HUES64 (cell line): ENCODE measurements around the gene CMTM1.
"Not testable (repeated sequence)": the region's sequence is repeated elsewhere in the genome, so short reads cannot be mapped to it uniquely, and the experiment has no call there.

ENCODE experiments used
- H3K27ac ChIP-seq: 2 replicates; pipeline ENCODE4 v1.7.0; 2013; ENCODE audit warnings: low read depth, low read length, inconsistent platforms
- H3K27me3 ChIP-seq: 2 replicates; pipeline ENCODE4 v1.6.1; 2013; ENCODE audit warnings: mild to moderate bottlenecking, low read length; ENCODE audit not compliant: insufficient read depth
- H3K36me3 ChIP-seq: 2 replicates; pipeline ENCODE4 v1.6.1; 2013; ENCODE audit warnings: mild to moderate bottlenecking, low read length; ENCODE audit not compliant: insufficient read depth
- H3K4me1 ChIP-seq: 2 replicates; pipeline ENCODE4 v1.6.1; 2013; ENCODE audit warnings: mild to moderate bottlenecking, low read length, moderate library complexity; ENCODE audit not compliant: insufficient read depth
- H3K4me3 ChIP-seq: 2 replicates; pipeline ENCODE4 v1.5.1; 2013; ENCODE audit warnings: mild to moderate bottlenecking, low read length, moderate library complexity
- H3K9ac ChIP-seq: 2 replicates; pipeline ENCODE4 v1.6.1; 2013; ENCODE audit warnings: mild to moderate bottlenecking, low read depth, low read length
- H3K9me3 ChIP-seq: 2 replicates; pipeline ENCODE4 v1.6.1; 2013; ENCODE audit warnings: low read depth, low read length; ENCODE audit not compliant: insufficient read depth
- WGBS: fragments of 150-250, 120-280 bp; methylation state at CpG from one replicate; pipeline ENCODE4 v1.1.7; 2013; ENCODE audit warnings: missing lambda C conversion rate; 5-methylcytosine and 5-hydroxymethylcytosine counted together

Gene CMTM1

DNA sequence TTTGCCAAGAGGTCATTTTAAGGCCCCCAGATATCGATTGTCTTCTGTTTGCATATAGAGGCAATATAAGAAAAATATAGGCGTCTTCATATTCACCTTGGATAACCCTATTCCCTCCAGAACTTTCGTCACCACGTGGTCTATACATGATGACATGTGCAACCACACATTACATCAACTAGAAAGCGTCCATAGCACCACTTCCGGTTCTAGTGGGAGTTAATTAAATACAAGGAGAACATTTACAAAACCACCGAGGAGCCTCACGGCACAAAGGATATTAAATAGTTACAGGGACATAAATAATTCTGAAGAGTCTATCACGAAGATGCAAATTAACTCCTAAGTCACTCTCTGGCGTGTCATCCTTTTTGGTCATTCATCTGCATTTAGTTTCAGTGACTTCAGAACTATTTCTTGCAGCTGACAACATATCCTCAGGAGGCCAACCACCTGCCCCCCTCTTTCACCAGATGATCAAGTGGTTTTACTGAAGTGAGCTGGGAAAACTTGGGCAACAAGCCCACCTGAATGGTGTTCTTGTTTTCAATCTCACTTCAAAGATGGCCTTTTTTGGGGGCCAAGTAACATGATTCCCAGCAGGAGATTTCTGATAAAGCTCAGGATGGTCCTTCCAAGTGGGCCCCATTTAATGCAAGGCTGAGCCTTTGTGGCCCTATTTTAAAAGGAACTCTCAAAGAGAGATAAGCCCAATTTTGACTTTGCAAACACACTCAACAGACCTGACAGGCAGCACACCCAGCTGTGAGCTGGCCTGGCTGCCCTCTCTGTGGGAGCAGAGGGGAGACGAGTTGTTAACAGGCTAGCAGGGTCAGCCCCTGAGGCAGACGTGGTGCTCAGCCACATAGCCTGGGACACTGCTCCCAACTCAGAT lies 53.5 kb downstream of the CMTM1 start:
- Histone ChIP-seq H3K9me3 (no peaks in the 10 kb centered on the region), H3K27ac (no peak overlapping the region), H3K36me3 (peaks cover 45% of the 10 kb centered on the region), H3K4me1 (peaks cover 31% of the 10 kb centered on the region), H3K27me3 (no peaks in the 10 kb centered on the region), H3K9ac (no peak overlapping the region), H3K4me3 (no peak overlapping the region)
- 83% methylated on average over 11 of the region's 12 CpGs for WGBS

DNA sequence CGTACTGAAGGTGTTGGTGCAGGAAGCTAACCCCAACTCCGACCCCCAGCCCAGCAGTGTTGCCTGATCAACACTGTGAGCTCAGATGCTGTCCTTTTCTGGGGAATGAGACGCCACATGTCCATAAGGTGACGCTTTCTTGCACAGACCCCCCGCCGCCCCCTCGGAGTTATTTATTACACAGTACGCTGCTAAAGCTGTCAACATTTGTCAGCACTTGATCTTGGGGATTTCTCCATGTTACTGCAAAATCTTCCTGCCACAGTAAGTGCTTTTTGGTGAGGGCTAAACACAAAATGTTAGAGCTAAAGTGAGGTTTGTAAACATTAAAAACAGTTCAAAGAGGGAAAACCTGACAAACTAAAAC lies 54.2 kb downstream of the CMTM1 start:
- Histone ChIP-seq H3K27ac (no peak overlapping the region), H3K9me3 (no peaks in the 10 kb centered on the region), H3K27me3 (no peaks in the 10 kb centered on the region), H3K4me1 (peaks cover 31% of the 10 kb centered on the region), H3K4me3 (no peak overlapping the region), H3K9ac (no peak overlapping the region), H3K36me3 (peaks cover 40% of the 10 kb centered on the region)
- 88% methylated on average over 8 of the region's 8 CpGs for WGBS

- H3K4me1 ChIP-seq: peaks cover 21% of the 10 kb centered on the region
- H3K9me3 ChIP-seq: no peaks in the 10 kb centered on the region
- H3K36me3 ChIP-seq: peaks cover 40% of the 10 kb centered on the region
- no peak overlapping the region for H3K9ac ChIP-seq
- WGBS: 96% methylated on average over 14 of the region's 14 CpGs
- no peak overlapping the region for H3K4me3 ChIP-seq
- H3K27me3 ChIP-seq: no peaks in the 10 kb centered on the region
- no peak overlapping the region for H3K27ac ChIP-seq
These were observed 55.7 kb downstream of the CMTM1 start for GRCh38 chr16:66621973-66622372.

DNA sequence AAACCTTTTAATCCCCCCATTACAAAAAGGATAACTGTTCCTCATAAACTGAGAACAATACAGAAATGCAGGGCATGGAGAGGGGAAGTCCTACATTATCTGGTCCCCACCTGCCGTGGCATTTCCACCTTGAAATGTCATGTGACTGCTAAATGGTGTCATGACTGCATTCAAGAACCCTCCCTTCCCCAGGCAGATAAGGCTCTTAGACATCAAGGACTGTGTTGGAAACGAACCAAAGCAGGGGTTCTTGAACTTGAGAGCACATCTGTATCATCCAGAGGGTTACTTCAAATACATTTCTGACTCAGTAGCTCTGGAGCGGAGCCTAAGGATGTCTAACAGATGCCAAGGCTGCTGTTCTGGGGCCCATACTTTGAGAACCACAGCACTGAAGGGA lies 56.6 kb downstream of the CMTM1 start:
- Histone ChIP-seq H3K4me1 (peaks cover 12% of the 10 kb centered on the region; the same call in 1 of the 2 replicates), H3K27ac (no peak overlapping the region), H3K9me3 (no peaks in the 10 kb centered on the region), H3K27me3 (no peaks in the 10 kb centered on the region), H3K36me3 (peaks cover 40% of the 10 kb centered on the region), H3K4me3 (no peak overlapping the region), H3K9ac (no peak overlapping the region)
- 90% methylated on average over 3 of the region's 3 CpGs for WGBS

DNA sequence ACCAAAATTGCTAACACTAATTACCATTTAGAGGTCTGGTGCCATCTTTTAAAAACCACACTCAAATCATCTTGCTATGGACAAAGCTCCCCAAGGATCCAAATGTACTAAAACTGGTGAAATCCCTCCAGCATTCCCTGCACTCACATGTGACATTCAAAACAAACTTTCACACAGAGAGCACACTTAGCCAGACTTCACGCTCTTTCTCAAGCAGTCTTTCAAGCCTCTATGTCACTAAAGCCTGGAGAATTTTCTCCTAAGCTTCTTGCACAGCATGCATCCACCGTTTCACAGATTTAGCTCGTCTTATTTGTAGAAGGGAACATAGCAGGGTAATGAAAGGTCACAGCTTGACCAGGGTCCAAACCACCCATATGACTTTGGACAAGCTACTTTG lies 57.5 kb downstream of the CMTM1 start:
- Histone ChIP-seq H3K27ac (no peak overlapping the region), H3K4me3 (no peak overlapping the region), H3K27me3 (no peaks in the 10 kb centered on the region), H3K9me3 (no peaks in the 10 kb centered on the region), H3K36me3 (peaks cover 35% of the 10 kb centered on the region), H3K4me1 (peaks cover 9% of the 10 kb centered on the region; the same call in 1 of the 2 replicates), H3K9ac (no peak overlapping the region)
- 92% methylated on average over 3 of the region's 3 CpGs for WGBS

GRCh38 chr16:66627611-66628378 lies 61.6 kb downstream of the CMTM1 start:
- H3K9ac ChIP-seq, H3K4me3 ChIP-seq, H3K27me3 ChIP-seq, H3K9me3 ChIP-seq, H3K4me1 ChIP-seq, H3K27ac ChIP-seq: not testable (repeated sequence)
- H3K36me3 ChIP-seq: peaks cover 13% of the 10 kb centered on the region; the same call in 1 of the 2 replicates
- WGBS: 93% methylated on average over 15 of the region's 17 CpGs
